ENCODE results near the gene SPTBN1. TPM values are rescaled to one million over a fixed set of nuclear protein-coding genes. Genes with fewer than 3 reads are reported as not detected.

SPTBN1 gene
- total and polyA plus RNA-seq, 2 experiments from 2014 or later: 58.1 to 204 TPM

GRCh38 chr2:54499661-54500060, 43.5 kb downstream of the SPTBN1 start:
- no peak for TF ChIP-seq CREB1 (CRISPR knock-in tag; IDR thresholded peaks at IDR 0.05; ENCODE audit: low read depth)
- no peak for TF ChIP-seq JUNB (IDR thresholded peaks at IDR 0.05; ENCODE audit: unreplicated experiment)
- TF ChIP-seq POLR2AphosphoS5 (IDR thresholded peaks at IDR 0.05; ENCODE audit: low read depth): no peak
- no peak for TF ChIP-seq ZNF331 (CRISPR knock-in tag; IDR thresholded peaks at IDR 0.05; ENCODE audit: low read depth)
- TF ChIP-seq EZH2 (IDR thresholded peaks at IDR 0.05; ENCODE audit: low read depth, unreplicated experiment): no peak
- TF ChIP-seq STAT1 (IDR thresholded peaks at IDR 0.05; ENCODE audit: unreplicated experiment): no peak
- TF ChIP-seq, protein P1, sequence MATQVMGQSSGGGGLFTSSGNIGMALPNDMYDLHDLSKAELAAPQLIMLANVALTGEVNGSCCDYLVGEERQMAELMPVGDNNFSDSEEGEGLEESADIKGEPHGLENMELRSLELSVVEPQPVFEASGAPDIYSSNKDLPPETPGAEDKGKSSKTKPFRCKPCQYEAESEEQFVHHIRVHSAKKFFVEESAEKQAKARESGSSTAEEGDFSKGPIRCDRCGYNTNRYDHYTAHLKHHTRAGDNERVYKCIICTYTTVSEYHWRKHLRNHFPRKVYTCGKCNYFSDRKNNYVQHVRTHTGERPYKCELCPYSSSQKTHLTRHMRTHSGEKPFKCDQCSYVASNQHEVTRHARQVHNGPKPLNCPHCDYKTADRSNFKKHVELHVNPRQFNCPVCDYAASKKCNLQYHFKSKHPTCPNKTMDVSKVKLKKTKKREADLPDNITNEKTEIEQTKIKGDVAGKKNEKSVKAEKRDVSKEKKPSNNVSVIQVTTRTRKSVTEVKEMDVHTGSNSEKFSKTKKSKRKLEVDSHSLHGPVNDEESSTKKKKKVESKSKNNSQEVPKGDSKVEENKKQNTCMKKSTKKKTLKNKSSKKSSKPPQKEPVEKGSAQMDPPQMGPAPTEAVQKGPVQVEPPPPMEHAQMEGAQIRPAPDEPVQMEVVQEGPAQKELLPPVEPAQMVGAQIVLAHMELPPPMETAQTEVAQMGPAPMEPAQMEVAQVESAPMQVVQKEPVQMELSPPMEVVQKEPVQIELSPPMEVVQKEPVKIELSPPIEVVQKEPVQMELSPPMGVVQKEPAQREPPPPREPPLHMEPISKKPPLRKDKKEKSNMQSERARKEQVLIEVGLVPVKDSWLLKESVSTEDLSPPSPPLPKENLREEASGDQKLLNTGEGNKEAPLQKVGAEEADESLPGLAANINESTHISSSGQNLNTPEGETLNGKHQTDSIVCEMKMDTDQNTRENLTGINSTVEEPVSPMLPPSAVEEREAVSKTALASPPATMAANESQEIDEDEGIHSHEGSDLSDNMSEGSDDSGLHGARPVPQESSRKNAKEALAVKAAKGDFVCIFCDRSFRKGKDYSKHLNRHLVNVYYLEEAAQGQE (IDR thresholded peaks at IDR 0.05; ENCODE audit: unreplicated experiment): no peak
- no peak for TF ChIP-seq NANOG (IDR thresholded peaks at IDR 0.05; ENCODE audit: borderline replicate concordance)
- TF ChIP-seq, protein P2, sequence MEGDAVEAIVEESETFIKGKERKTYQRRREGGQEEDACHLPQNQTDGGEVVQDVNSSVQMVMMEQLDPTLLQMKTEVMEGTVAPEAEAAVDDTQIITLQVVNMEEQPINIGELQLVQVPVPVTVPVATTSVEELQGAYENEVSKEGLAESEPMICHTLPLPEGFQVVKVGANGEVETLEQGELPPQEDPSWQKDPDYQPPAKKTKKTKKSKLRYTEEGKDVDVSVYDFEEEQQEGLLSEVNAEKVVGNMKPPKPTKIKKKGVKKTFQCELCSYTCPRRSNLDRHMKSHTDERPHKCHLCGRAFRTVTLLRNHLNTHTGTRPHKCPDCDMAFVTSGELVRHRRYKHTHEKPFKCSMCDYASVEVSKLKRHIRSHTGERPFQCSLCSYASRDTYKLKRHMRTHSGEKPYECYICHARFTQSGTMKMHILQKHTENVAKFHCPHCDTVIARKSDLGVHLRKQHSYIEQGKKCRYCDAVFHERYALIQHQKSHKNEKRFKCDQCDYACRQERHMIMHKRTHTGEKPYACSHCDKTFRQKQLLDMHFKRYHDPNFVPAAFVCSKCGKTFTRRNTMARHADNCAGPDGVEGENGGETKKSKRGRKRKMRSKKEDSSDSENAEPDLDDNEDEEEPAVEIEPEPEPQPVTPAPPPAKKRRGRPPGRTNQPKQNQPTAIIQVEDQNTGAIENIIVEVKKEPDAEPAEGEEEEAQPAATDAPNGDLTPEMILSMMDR (conservative IDR thresholded peaks at IDR 0.05; ENCODE audit: low read depth in 2 of 2): no peak
- TF ChIP-seq ZNF462 (CRISPR knock-in tag; IDR thresholded peaks at IDR 0.05): no peak
- no peak for TF ChIP-seq EZH2phosphoT487 (IDR thresholded peaks at IDR 0.05; ENCODE audit: unreplicated experiment)
- TF ChIP-seq ZNF114 (CRISPR knock-in tag; IDR thresholded peaks at IDR 0.05): no peak
- TF ChIP-seq, protein P3, sequence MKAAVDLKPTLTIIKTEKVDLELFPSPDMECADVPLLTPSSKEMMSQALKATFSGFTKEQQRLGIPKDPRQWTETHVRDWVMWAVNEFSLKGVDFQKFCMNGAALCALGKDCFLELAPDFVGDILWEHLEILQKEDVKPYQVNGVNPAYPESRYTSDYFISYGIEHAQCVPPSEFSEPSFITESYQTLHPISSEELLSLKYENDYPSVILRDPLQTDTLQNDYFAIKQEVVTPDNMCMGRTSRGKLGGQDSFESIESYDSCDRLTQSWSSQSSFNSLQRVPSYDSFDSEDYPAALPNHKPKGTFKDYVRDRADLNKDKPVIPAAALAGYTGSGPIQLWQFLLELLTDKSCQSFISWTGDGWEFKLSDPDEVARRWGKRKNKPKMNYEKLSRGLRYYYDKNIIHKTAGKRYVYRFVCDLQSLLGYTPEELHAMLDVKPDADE (IDR thresholded peaks at IDR 0.05): no peak
- no peak overlapping the region for H3K27ac Mint-ChIP-seq
- H3K4me1 ChIP-seq (ENCODE audit: insufficient read depth): peaks cover 31% of the 10 kb centered on the region
- no peaks in the 10 kb centered on the region for H3F3A ChIP-seq (replicated peaks; ENCODE audit: low read depth)
- H3K4me1 Mint-ChIP-seq: peaks cover 64% of the 10 kb centered on the region
- H3K4me3 ChIP-seq: no peak overlapping the region
- DNase-seq (ENCODE audit: low spot score) (no peak), ATAC-seq (no peak)
- no peak overlapping the region for H3K4me3 Mint-ChIP-seq
- H3K4me2 ChIP-seq: no peak overlapping the region
- no peak overlapping the region for H3K27ac ChIP-seq (ENCODE audit: low read depth)
- H3K79me2 ChIP-seq (replicated peaks; ENCODE audit: insufficient read depth): no peaks in the 10 kb centered on the region; the same call in none of the 2 replicates
- H3K27me3 ChIP-seq (ENCODE audit: insufficient read depth): no peaks in the 10 kb centered on the region
- peaks cover 3% of the 10 kb centered on the region for H3K27me3 Mint-ChIP-seq (ENCODE audit: insufficient read depth, low read depth, poor library complexity)
- no peaks in the 10 kb centered on the region for H3K36me3 Mint-ChIP-seq (ENCODE audit: low read depth)
- H3K9me3 Mint-ChIP-seq: no peaks in the 10 kb centered on the region
- no peaks in the 10 kb centered on the region; the same call in none of the 2 replicates for H3K9me2 ChIP-seq (ENCODE audit: insufficient read depth)
- H4K20me1 ChIP-seq (replicated peaks; ENCODE audit: insufficient read depth): no peaks in the 10 kb centered on the region
- no peaks in the 10 kb centered on the region for H3K36me3 ChIP-seq (ENCODE audit: insufficient read depth)
- H2AFZ ChIP-seq: no peak overlapping the region

Measured in GM23338 (cell line).